NCI-H1436 (cell line): ENCODE results near the gene UNG.

Experiments
- DNase-seq: peaks from one replicate; lab custom pipeline; 2025; lab: John Stamatoyannopoulos, UW

The UNG gene

GRCh38 chr12:109089683-109090082 lies 7.7 kb upstream of the UNG start:
- no peak for DNase-seq

GRCh38 chr12:109092497-109093021 lies 4.8 kb upstream of the UNG start:
- no peak for DNase-seq

GRCh38 chr12:109093022-109093918 lies 4.1 kb upstream of the UNG start, which contains the start of gene ALKBH2:
Gene ALKBH2, minus strand, starts transcription at chr12:109093472. Its CDS starts 686 bp downstream, at chr12:109092786.
- peak; percentile 90 for DNase-seq

- DNase-seq, result no peak
These were observed 310 bp upstream of the UNG start for GRCh38 chr12:109097140-109097434.

DNA sequence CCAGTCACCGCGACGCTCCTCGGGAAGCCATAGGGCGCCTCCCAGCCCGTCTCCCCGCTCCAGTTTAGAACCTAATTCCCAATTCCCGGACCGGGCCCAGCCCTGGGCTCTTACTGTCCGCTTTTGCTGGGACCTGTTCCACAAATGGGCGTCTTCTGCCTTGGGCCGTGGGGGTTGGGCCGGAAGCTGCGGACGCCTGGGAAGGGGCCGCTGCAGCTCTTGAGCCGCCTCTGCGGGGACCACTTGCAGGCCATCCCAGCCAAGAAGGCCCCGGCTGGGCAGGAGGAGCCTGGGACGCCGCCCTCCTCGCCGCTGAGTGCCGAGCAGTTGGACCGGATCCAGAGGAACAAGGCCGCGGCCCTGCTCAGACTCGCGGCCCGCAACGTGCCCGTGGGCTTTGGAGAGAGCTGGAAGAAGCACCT lies 797 bp downstream of the UNG start:
- DNase-seq, result peak; percentile 32

DNA sequence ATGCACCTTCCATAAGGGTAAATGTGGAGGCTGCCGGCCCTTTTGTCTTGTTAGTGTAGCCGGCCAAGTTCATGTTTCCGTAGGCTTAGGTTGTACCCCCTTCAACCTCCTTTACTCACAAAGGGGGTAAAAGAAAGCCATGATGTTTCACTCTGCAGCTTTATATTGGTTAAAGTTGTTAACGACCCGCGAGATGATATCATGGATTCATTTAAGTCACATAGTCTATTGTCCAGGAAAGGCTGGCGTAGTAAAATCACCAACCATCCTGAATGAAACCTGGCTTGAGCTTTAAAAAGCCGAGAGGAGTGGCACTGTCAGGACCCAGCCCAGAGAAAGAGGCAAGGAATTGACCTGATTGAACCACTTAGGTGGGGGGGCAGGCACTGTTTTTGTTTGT lies 1.3 kb downstream of the UNG start:
- no peak for DNase-seq

- no peak for DNase-seq
These were observed 2.1 kb downstream of the UNG start for GRCh38 chr12:109099431-109100020.

GRCh38 chr12:109100741-109101140 lies 3.3 kb downstream of the UNG start:
- DNase-seq, result no peak

DNA sequence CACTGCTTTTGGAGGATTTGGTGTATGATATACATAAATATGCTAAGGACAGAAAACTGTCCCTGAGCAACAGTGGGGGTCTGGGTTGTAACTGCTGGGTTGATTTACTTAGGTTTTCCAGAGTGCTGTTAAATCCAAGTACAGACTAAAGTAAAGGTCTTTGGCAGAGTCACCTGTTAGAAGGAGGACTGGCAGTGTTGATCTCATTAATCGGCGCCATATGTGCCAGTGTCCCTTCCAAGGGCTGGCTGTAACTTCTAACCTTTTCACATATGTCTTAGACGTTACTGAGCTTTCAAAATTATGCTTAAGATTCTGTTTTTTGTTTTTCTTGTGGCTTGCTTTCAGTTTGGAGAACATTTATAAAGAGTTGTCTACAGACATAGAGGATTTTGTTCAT lies 5.1 kb downstream of the UNG start:
- no peak for DNase-seq

GRCh38 chr12:109105176-109105575 lies 7.8 kb downstream of the UNG start:
- no peak for DNase-seq

- no peak for DNase-seq
These were observed 12.5 kb downstream of the UNG start for GRCh38 chr12:109109746-109110350.

DNA sequence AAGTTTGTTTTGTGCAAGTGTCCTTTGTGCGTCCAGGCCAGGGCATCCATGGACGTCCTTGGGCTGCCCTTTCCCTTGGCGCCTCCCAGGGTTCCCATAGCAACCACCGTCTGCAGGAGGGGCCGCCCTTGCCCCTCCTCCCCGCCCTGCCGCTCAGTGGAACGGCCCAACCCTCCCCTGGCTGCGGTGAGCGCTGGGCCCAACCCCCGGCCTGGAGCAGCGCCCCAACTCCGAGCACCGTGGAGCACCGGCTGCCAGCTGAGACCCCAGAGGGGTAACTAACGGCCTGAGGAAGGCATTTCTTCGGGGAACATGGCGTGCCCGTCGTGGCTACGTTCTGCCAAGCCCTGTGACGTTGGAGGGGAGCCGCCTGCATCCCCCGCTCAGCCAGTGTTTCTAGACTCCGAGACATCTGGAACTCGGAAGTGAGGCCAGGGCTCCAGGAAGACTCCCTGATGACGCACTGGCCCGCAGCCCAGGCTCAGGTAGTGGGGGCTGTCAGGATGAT lies 13.6 kb downstream of the UNG start:
- DNase-seq, result no peak

DNA sequence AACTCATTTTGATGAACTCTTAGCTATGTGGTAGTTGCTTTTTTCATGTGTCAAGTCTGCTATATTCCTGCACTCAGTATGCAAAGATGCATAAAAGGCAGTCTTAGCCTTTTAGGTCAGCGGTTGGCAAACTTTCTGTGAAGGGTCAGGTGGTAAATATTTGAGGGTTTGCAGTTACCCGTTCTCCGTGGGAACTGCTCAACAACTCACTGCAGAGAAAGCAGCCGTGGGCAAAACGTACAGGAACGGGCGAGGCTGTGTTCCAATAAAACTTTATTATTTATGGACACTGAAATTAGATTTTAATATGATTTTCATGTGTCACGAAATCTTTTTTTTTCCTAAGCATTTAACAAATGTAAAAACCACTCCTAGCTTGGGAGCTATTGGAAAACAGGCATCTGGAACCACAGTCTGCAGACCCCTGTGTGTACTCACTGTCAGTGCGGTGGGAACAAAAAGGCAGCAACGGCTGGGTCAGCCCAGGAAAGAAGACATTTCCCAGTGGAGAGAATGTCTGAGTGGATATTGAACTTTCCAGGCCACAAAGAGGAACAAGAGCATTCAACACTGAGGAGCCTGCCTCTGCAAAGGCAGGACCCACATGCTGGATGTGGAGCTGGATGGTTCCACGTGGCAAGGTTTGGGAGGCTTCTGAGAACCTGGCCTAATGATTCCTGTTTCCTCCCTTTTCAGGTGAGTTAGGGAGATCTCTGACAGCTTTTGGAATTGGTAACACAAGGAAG lies 15.5 kb downstream of the UNG start:
- DNase-seq, result no peak

GRCh38 chr12:109113661-109114321 lies 16.4 kb downstream of the UNG start:
- DNase-seq, result no peak

- no peak for DNase-seq
These were observed 17.2 kb downstream of the UNG start for GRCh38 chr12:109114644-109115043.

GRCh38 chr12:109115404-109115757 lies 18.0 kb downstream of the UNG start:
- no peak for DNase-seq

DNA sequence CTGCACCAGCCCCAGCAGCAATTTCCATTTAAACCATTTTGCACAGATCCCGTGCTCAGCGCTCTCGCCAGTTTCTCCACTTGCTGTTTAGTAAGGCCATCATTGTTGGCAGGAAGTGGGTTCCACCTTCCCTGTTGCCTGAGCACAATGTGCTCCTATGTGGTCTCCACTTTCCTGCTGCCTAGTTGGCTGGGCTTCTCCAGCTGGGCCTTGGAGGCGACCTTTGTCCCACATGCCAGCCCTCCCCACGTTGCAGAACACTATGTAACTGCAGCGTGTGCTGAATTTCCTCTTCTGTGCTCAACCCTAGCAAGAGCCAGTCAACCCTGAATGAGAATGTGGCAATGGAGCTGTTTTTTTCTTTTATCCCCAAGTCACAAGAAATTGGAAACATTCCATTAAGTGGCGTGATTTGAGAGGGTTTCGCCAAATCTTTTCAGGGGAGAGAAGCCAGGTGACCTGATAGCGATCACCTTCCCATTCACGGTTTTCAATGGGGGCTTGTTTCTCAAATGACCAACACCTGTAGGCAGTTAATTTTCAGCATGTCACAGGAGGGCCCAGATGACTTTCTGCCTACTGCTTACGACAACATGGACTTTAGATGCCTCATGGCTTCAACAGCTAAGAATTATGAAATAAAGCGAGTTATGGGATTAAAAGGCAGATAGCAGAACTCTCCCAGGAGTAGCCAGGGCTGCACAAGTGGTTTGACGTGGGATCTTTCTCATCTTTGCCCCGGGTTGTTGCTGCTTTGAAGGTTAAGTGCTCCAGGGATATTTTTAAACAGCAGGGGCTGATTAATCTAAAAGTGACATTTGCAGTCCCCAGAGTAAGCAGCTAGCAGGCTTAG lies 18.6 kb downstream of the UNG start, which contains the start of gene ACACB:
Gene ACACB (plus strand): TSS at position 830 of the 853 bp plus-strand sequence. CDS start 22,819 bp downstream, outside the sequence.
- DNase-seq, result no peak

DNA sequence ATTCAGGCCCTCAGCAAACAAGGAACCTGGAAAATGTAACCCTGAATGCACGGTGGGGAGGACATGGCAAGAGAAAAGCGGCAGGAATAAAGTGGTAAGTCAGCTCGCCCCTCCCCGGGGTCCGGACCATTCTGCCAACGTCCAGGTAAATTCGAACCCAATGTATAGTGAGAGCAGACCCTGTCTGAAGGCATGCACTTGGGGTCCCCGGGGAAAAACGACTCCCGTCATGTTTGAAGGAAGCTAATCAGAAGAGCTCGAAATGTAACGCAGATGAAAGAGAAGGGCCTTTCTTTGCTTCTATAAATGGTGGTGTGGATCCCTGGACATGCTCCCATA lies 19.2 kb downstream of the UNG start:
- no peak for DNase-seq

GRCh38 chr12:109120095-109120494 lies 22.7 kb downstream of the UNG start:
- no peak for DNase-seq

- DNase-seq, result no peak
These were observed 23.2 kb downstream of the UNG start for GRCh38 chr12:109120557-109120956.
